HCT116 (cell line): ENCODE data around the gene HDHD5. TPM values are rescaled to one million over a fixed set of nuclear protein-coding genes. Genes with fewer than 3 reads are reported as not detected.

Experiments used
- ATAC-seq: fragments of 200-7000 bp; cut with Tn5 transposase; 2 replicates; pipeline ENCODE4 v1.9.1; 2020; ENCODE audit warnings: mild to moderate bottlenecking, moderate library complexity
- BruUV-seq: library from RNA; stranded (reverse); fragments of 400-500 nt; replicated peaks from 2 replicates; lab custom pipeline; 2021; lab: Mats Ljungman, UMichigan
- CTCF ChIA-PET: fragments of 300-600 bp; sonication (Branson Sonifier 250); formaldehyde crosslinking; loops from one replicate; lab custom pipeline; 2021; ENCODE audit warnings: antibody characterized with exemption; lab: Charles Lee
- POLR2A ChIA-PET: fragments of 300-600, 350-600 bp; sonication (Branson Sonifier 250); formaldehyde crosslinking; loops from one replicate; lab custom pipeline; 2021; ENCODE audit warnings: antibody characterized with exemption; lab: Charles Lee
- RAD21 ChIA-PET, 2 experiments: fragments of 300-600 bp; sonication (Branson Sonifier 250); formaldehyde crosslinking; loops; one replicate each; lab custom pipeline; 2023; ENCODE audit warnings: low total read pairs in 2 of 2; ENCODE audit not compliant: uncharacterized antibody in 2 of 2, unreplicated experiment in 2 of 2, low non-redundant PET in 1 of 2; lab: Charles Lee
- DNase-seq: peaks from one replicate; pipeline ENCODE4 v3.0.0-alpha.2; 2010; ENCODE audit warnings: low read depth, low spot score
- H2AFZ ChIP-seq: fragments of 200-600 bp; shearing (Covaris generic), sonication (generic); 2 replicates; pipeline ENCODE4 v1.6.1; 2017; ENCODE audit warnings: low read depth, mixed run types, mixed read lengths, antibody characterized with exemption, low read length; ENCODE audit not compliant: poor library complexity, severe bottlenecking
- H3K27ac ChIP-seq: 2 replicates; pipeline ENCODE4 v1.5.1; 2012; ENCODE audit warnings: low read depth, low read length
- H3K27me3 ChIP-seq: fragments of 200-600 bp; sonication (generic); 2 replicates; pipeline ENCODE4 v1.6.1; 2016; ENCODE audit warnings: mixed run types, low read length, mixed read lengths; ENCODE audit not compliant: insufficient read depth
- H3K36me3 ChIP-seq, 2 experiments: fragments of 200-500 bp in 1 of 2; fragments of 200-600 bp in 1 of 2; sonication (Bioruptor generic) in 1 of 2; sonication (generic) in 1 of 2; 2 replicates each; pipeline versions ENCODE4 v1.5.1 to v1.6.1; 2014 to 2016; ENCODE audit warnings: low read length in 2 of 2, inconsistent platforms in 1 of 2, mixed read lengths in 1 of 2, mixed run types in 1 of 2; ENCODE audit not compliant: insufficient read depth in 2 of 2, control insufficient read depth in 1 of 2
- H3K4me1 ChIP-seq, 2 experiments: fragments of 200-600 bp in 1 of 2; sonication (generic) in 1 of 2; 2 replicates each; pipeline versions ENCODE4 v1.5.1 to v1.6.1; 2012 to 2017; ENCODE audit warnings: low read length in 2 of 2, inconsistent platforms in 1 of 2, mild to moderate bottlenecking in 1 of 2, mixed read lengths in 1 of 2, mixed run types in 1 of 2, moderate library complexity in 1 of 2; ENCODE audit not compliant: insufficient read depth in 2 of 2, control insufficient read depth in 1 of 2
- H3K4me2 ChIP-seq: fragments of 200-600 bp; sonication (generic); 2 replicates; pipeline ENCODE4 v1.6.1; 2017; ENCODE audit warnings: mixed run types, low read length, mixed read lengths
- H3K4me3 ChIP-seq, 2 experiments: fragments of 200-600 bp in 1 of 2; sonication (generic) in 1 of 2; replicated peaks in 1 of 2; 2 replicates each; pipeline ENCODE4 v1.5.1; 2011 to 2016; ENCODE audit warnings: low read length in 2 of 2, control low read depth in 1 of 2, low read depth in 1 of 2, mild to moderate bottlenecking in 1 of 2, mixed read lengths in 1 of 2, mixed run types in 1 of 2
- H3K79me2 ChIP-seq: fragments of 200-600 bp; sonication (generic); 2 replicates; pipeline ENCODE4 v1.6.1; 2017; ENCODE audit warnings: mild to moderate bottlenecking, mixed run types, low read length, moderate library complexity, mixed read lengths; ENCODE audit not compliant: insufficient read depth
- H3K9ac ChIP-seq: fragments of 200-600 bp; sonication (generic); 2 replicates; pipeline ENCODE4 v1.6.1; 2016; ENCODE audit warnings: low read length, mixed read lengths
- H3K9me2 ChIP-seq: fragments of 200-600 bp; sonication (generic), shearing (Covaris generic); 2 replicates; pipeline ENCODE4 v1.6.1; 2017; ENCODE audit warnings: mixed run types, mild to moderate bottlenecking, moderate library complexity; ENCODE audit not compliant: insufficient read depth
- H3K9me3 ChIP-seq, 2 experiments: fragments of 200-500 bp in 1 of 2; fragments of 200-600 bp in 1 of 2; sonication (Bioruptor generic) in 1 of 2; sonication (generic) in 1 of 2; 2 replicates each; pipeline ENCODE4 v1.6.1; 2014 to 2017; ENCODE audit warnings: low read length in 2 of 2, mixed read lengths in 2 of 2, inconsistent platforms in 1 of 2, low read depth in 1 of 2, mild to moderate bottlenecking in 1 of 2, mixed run types in 1 of 2, moderate library complexity in 1 of 2; ENCODE audit not compliant: control insufficient read depth in 1 of 2, insufficient read depth in 1 of 2
- H4K20me1 ChIP-seq: fragments of 200-600 bp; sonication (generic), shearing (Covaris generic); 2 replicates; pipeline ENCODE4 v1.6.1; 2017; ENCODE audit warnings: mixed run types, mild to moderate bottlenecking, moderate library complexity; ENCODE audit not compliant: insufficient read depth
- CEBPB ChIP-seq: IDR thresholded peaks from 2 replicates; pipeline ENCODE4 v1.6.1; 2012; ENCODE audit warnings: low read depth
- CTCF ChIP-seq, 3 experiments: fragments of 200-600 bp in 1 of 3; sonication (generic) in 1 of 3; IDR thresholded peaks in 2 of 3; conservative IDR thresholded peaks in 1 of 3; 2 replicates each; pipeline ENCODE4 v1.5.1; 2012 to 2017; ENCODE audit warnings: low read depth in 2 of 3, low read length in 2 of 3, antibody characterized with exemption in 1 of 3, borderline replicate concordance in 1 of 3, control low read depth in 1 of 3, mild to moderate bottlenecking in 1 of 3, mixed read lengths in 1 of 3, mixed run types in 1 of 3, moderate library complexity in 1 of 3; ENCODE audit not compliant: insufficient read depth in 1 of 3
- ELF1 ChIP-seq: IDR thresholded peaks from 2 replicates; pipeline ENCODE4 v1.6.1; 2012; ENCODE audit warnings: low read depth, borderline replicate concordance
- FOSL1 ChIP-seq: IDR thresholded peaks from 2 replicates; pipeline ENCODE4 v1.6.1; 2012; ENCODE audit warnings: low read depth
- POLR2A ChIP-seq: IDR thresholded peaks from 2 replicates; pipeline ENCODE4 v1.7.0; 2011; ENCODE audit warnings: borderline replicate concordance; ENCODE audit not compliant: insufficient read depth, insufficient read length; ENCODE audit errors: extremely low read depth
- POLR2AphosphoS5 ChIP-seq: IDR thresholded peaks from 2 replicates; pipeline ENCODE4 v1.6.1; 2011; ENCODE audit warnings: mild to moderate bottlenecking, low read depth, low read length, moderate library complexity
- REST ChIP-seq: IDR thresholded peaks from 2 replicates; pipeline ENCODE4 v1.6.1; 2012; ENCODE audit warnings: low read depth
- SP1 ChIP-seq: IDR thresholded peaks from 2 replicates; pipeline ENCODE4 v1.6.1; 2012; ENCODE audit warnings: low read depth
- TCF7L2 ChIP-seq: IDR thresholded peaks from 2 replicates; pipeline ENCODE4 v1.7.0; 2011; ENCODE audit warnings: borderline replicate concordance, inconsistent platforms; ENCODE audit not compliant: insufficient read depth, insufficient read length; ENCODE audit errors: extremely low read depth
- ZBTB33 ChIP-seq: IDR thresholded peaks from 2 replicates; pipeline ENCODE4 v1.6.1; 2011; ENCODE audit warnings: mild to moderate bottlenecking, low read length, moderate library complexity; ENCODE audit not compliant: insufficient replicate concordance; ENCODE audit errors: extremely low read depth
- ZFX ChIP-seq: fragments of 450-650 bp; IDR thresholded peaks from 2 replicates; pipeline ENCODE4 v1.6.1; 2017
- intact Hi-C: fragments of 100-400 bp; cut with micrococcal nuclease; formaldehyde crosslinking; loops from 2 replicates; pipeline ENCODE4 v1.10.0; 2022
- total RNA-seq: library from RNA; stranded (reverse); gene quantifications from one replicate; pipeline ENCODE4 v1.2.1, GENCODE V29; 2021; ENCODE audit not compliant: unreplicated experiment

The HDHD5 gene
- total RNA-seq, 1 experiment from 2014 or later, result 70.1 TPM

GRCh38 chr22:17138513-17138912 lies 20.6 kb downstream of the HDHD5 start:
- Histone ChIP-seq H3K9me3 (no peaks in the 10 kb centered on the region), H4K20me1 (no peaks in the 10 kb centered on the region), H3K4me1 (no peaks in the 10 kb centered on the region), H3K27me3 (no peaks in the 10 kb centered on the region), H2AFZ (no peak overlapping the region)
- CTCF ChIA-PET, result no interaction called here
- no peak for ATAC-seq
- no peak for TF ChIP-seq TCF7L2
- TF ChIP-seq CEBPB, result no peak
- TF ChIP-seq ZBTB33, result no peak
- TF ChIP-seq ZFX, result no peak
- TF ChIP-seq POLR2A, result no peak
- TF ChIP-seq ELF1, result no peak
- no peak for TF ChIP-seq POLR2AphosphoS5
- TF ChIP-seq, all 23 proteins: peak for 0
- intact Hi-C loops, result no loop called here
- no peak for DNase-seq
- RAD21 ChIA-PET, result no interaction called here
- Histone ChIP-seq H3K9ac (no peak overlapping the region), H3K27ac (no peak overlapping the region), H3K79me2 (0 out of 2 replicates have a peak, but pooled peaks cover 11% of the 10 kb centered on the region), H3K4me3 (no peak overlapping the region), H3K4me2 (no peak overlapping the region), H3K9me2 (no peaks in the 10 kb centered on the region), H3K36me3 (peaks cover 16 to 32% of the 10 kb centered on the region in 2 experiments; a peak in 3 of 4 replicates)
- no TSS peak for BruUV-seq
- POLR2A ChIA-PET, result no interaction called here

GRCh38 chr22:17137861-17138425 lies 21.1 kb downstream of the HDHD5 start:
- DNase-seq (no peak), ATAC-seq (no peak)
- Histone ChIP-seq H3K4me1 (no peaks in the 10 kb centered on the region), H3K4me2 (no peak overlapping the region), H3K9me2 (no peaks in the 10 kb centered on the region), H2AFZ (no peak overlapping the region), H4K20me1 (no peaks in the 10 kb centered on the region), H3K9me3 (no peaks in the 10 kb centered on the region), H3K79me2 (0 out of 2 replicates have a peak, but pooled peaks cover 11% of the 10 kb centered on the region), H3K36me3 (peaks cover 16 to 32% of the 10 kb centered on the region in 2 experiments; a peak in 3 of 4 replicates), H3K4me3 (no peak overlapping the region), H3K27ac (no peak overlapping the region), H3K9ac (no peak overlapping the region), H3K27me3 (no peaks in the 10 kb centered on the region)
- ChIA-PET RAD21 (no interaction called here), CTCF (no interaction called here), POLR2A (no interaction called here)
- intact Hi-C loops, result no loop called here
- TSS peak; percentile 63 for BruUV-seq
- TF ChIP-seq SP1 (no peak), FOSL1 (no peak), ZFX (no peak), REST (no peak), CTCF (IDR thresholded peaks at IDR 0.05 in 2 of 3, conservative IDR thresholded peaks at IDR 0.05 in 1 of 3; ENCODE audit: borderline replicate concordance in 1 of 3, insufficient read depth in 1 of 3, low read depth in 2 of 3, low read length in 2 of 3) (no peak)
